KBM-7 (cell line): ENCODE measurements around the gene RBBP6.
"Not testable (repeated sequence)": the region's sequence is repeated elsewhere in the genome, so short reads cannot be mapped to it uniquely, and the experiment has no call there.

ENCODE experiments used
- DNase-seq: peaks from one replicate; pipeline ENCODE4 v3.0.0-alpha.2; 2015
- in situ Hi-C: fragments of 300-500 bp; cut with MboI; formaldehyde crosslinking; loops from 2 replicates; pipeline ENCODE4 v1.14.3; 2020; ENCODE audit warnings: low sequenced_read_pairs, low pct_unique_long_range_greater_than_20kb, mixed read lengths

The RBBP6 gene

DNA sequence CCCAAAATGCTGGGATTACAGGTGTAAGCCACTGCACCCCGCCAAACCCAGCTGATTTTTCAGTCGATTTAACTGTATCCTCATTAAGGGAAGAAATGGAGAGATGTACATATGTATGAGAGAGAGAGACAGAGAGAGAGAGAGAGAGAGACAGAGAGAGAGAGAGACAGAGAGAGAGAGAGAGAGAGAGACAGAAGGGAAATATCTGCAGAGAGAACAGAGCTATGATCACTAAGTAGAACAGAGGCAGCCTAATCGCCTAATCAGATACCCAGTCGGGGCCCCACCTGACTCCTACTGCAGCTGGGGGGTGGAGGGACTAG, 70.0 kb downstream of the RBBP6 start:
- in situ Hi-C loops, result no loop called here
- DNase-seq, result no peak

GRCh38 chr16:24609740-24610415, 70.5 kb downstream of the RBBP6 start:
- in situ Hi-C loops, result no loop called here
- no peak for DNase-seq

- in situ Hi-C loops, result no loop called here
These were observed 71.0 kb downstream of the RBBP6 start for GRCh38 chr16:24610416-24610755.

DNA sequence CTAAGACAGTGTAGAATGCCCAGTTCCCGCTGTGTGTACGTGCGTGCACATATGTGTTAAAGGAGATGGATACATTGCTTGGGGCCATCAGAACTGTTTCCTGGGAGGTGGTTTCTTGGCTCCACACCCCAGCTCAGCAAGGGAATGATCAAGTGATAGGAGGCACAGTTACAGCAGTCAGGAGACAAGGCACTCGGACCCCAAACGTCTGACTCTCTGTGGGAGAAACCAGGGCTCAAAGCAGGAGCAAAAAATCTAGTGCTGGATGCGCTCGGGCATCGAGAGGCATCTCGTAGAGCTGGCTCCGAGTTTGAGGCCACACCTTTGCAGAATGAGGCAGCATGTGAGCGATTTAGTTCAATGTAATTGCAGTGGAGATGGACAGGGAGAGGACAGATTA, 71.9 kb downstream of the RBBP6 start:
- in situ Hi-C loops, result no loop called here
- DNase-seq, result no peak

More at GRCh38 chr16:24610416-24610755, 71.0 kb downstream of the RBBP6 start:
- DNase-seq, result no peak

GRCh38 chr16:24612656-24613055, 73.3 kb downstream of the RBBP6 start:
- DNase-seq, result no peak
- in situ Hi-C loops, result no loop called here

DNA sequence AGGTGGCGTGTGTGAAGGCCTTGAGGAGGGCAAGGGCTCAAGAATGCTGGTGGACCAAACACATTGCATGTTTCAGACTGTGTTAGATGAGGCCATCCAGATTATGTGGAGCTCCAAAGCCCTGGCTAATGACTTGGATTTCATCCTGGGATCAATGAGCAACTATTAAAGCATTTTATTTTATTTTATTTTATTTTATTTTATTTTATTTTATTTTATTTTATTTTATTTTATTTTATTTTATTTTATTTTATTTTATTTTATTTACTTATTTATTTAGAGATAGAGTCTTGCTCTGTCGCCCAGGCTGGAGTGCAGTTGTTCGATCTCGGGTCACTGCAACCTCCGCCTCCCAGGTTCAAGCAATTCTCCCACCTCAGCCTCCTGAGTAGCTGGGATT, 73.9 kb downstream of the RBBP6 start:
- in situ Hi-C loops, DNase-seq: not testable (repeated sequence)

DNA sequence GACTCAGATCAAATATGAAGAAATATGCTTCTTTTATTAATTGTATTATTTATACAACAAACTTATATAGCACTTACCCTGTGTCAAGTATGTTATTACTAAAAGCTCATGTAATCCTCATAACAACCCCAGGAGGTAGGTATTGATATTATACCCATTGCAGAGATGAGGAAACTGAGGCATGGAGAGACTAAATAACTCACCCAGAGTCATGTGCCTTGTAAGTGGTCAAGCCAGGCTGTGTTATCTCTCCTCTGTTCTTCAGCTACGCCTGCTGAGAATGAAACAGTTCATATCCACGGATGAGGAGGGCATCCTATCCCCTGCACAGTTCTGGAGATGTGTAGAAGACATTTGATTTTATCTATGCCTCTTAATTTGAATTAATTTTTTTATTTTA, 78.1 kb downstream of the RBBP6 start:
- DNase-seq, result no peak
- in situ Hi-C loops, result no loop called here
